NCI-H2107 (cell line): ENCODE data around the gene AXIN2.
"Not testable (repeated sequence)": the region's sequence is repeated elsewhere in the genome, so short reads cannot be mapped to it uniquely, and the experiment has no call there.

Source experiments
- DNase-seq: peaks from one replicate; lab custom pipeline; 2025; lab: John Stamatoyannopoulos, UW

Gene AXIN2

DNA sequence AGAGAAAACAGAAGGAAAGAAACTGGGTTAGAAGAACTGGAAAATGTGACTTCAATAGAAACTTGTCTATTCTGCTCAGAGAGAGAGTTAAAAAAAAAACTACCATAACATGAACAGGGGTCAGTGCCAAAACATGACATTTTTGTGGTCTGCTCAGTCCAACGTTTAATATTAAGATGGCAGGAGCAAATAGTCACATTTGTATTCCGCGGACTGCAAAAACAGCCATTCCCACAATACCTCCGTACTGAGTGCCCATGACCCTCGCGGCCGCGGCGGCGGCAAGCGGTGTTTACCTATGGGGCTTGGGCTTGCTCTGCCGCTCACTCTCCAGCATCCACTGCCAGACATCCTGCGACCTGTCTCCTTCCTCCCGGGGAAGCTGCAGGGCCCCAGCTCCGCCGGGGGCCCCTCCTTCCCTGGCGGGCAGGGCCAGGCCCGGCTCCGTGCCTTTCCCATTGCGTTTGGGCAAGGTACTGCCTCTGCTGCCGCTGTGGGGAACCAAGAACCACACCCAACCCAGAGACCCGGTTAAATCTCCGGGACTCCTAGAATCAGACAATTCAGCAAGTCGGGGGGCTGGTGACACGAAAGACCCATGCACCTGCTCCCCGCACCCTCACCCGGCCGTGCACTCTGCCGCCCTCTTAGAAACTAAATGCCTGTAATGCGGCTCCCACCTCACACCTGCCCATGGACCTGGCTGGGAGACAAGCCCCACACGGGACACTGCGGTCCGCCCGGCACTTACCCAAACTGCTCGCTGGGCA lies 24.7 kb downstream of the AXIN2 start:
- DNase-seq: no peak

DNA sequence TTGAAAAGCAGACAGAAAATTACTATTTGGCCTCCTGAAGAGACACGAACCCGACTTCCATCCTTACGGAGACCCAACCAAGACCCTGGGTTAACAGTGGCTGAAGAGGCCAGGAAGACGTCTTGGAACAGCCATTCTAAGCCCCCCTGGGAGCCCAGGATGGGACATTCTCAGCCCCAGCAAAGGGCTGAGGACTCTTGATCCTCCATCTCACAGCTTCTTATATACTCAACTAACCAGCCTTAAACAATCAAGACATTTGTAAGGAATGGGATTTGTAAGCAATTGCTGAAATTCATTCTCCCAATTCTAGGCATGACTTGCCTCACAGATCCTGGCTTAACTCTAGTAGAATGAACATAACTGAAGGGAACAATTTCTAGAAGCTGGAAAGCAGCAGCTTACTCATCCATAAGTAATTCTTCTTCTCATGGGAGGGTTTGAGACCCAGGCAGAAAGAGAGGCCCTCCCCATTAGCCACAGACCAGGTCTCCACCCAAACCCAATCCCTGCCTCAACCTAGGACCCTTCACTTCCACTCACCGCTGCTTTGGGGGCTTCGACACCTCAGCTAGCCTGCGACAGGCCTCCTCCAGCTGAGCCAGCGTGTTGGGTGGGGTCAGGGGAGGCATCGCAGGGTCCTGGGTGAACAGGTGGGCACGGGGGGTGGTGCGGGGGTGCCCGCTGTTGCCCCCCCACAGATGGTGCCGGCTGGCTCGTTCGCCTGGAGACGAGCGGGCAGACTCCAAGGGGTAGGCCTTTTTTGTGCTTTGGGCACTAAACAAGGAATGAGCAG lies 25.5 kb downstream of the AXIN2 start:
- no peak for DNase-seq

DNA sequence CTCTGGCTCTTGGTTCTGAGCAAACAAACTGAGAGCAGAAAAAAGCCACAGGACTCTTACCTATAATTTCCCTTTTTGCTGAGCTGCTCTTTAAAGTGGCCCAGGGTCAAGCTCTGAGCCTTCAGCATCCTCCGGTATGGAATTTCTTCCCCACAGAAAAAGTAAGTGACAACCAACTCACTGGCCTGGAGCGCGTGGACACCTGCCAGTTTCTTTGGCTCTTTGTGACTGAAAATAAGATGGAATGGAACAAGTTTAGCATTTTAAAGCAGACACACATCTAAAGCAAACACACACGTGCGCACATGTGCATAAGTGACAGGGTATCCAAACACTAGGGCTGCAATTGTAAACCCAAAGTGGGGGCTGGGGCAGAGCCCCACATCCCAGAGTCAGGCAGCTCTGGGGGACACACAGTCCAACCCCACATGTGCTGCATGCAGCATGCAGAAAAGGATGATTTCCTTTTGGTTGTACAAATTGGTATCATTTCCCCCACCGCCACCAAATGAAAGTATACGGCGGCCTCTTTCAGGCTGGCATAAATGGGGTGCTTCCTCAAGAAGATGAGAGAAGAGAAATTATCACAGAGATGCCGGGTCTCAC lies 27.5 kb downstream of the AXIN2 start:
- DNase-seq: no peak

DNA sequence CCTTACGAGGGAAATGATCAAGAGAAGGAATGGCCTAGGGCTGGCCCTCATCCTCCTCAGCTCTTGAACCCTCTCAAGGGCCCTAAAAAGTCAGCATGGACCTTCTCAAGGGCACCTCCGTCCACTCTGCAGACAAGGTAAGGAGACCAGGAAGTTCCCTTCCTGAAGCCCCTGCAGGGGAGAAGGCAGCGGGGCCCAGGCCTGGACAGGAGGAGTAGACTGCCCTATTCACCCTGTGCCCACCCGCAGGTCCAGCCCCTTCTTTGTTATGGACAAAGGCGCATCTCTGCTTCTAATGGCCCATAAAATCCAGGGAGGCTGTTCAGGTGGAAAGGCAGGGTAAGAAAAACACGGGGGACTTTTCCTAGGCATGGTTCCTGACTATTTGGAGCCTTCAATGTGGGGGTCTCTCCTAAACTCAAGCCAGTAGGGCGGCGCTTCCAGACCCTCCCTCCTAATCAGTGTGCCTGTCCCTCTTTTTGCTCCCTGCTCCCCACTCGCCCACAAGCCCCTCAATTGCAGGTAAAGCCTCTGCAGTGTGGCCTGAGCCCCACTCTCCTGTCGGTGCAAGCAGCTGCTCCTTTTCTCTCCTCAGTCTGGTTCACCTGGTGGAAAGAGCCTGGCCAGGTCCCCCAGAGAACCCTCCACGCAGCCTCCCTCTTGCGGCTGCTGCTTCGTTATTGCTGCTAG lies 28.2 kb downstream of the AXIN2 start:
- DNase-seq: no peak

DNA sequence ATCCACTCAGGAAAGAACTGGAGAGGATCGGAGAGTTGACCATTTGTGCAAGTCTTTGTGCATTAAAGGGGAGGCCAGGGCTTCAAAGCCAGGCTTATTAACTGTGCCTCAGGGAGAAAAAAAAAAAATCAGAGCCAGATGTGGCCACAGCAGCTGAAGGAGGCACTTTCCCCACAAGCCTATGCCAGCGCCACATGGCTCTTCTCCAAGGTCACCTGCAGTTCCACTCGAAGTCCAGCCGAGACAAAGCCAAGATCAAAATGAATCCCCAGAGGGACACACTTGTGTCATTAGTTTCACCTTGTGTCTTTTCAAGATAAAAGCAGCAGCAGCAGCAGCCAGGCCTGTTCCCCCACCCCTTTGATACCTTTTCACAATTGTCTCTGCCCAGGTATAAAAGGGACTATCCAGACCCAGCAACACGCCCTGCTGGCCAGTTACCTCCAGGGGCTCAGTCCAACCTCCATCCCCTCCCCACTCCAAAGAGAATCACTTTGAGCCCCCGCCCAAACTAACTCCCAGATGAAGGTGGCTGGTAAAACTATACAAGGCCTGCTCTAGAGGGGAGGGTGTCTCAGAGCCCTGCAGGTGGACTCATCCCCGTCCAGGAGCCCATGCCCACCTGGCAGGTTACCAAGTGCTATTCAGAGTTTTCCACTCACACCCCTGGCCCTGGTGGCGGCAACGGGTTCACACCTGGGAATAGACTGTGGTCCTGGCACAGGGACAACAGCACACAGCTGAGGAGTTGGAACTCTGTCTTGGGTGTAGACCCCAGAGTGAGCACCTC lies 29.2 kb downstream of the AXIN2 start:
- no peak for DNase-seq

DNA sequence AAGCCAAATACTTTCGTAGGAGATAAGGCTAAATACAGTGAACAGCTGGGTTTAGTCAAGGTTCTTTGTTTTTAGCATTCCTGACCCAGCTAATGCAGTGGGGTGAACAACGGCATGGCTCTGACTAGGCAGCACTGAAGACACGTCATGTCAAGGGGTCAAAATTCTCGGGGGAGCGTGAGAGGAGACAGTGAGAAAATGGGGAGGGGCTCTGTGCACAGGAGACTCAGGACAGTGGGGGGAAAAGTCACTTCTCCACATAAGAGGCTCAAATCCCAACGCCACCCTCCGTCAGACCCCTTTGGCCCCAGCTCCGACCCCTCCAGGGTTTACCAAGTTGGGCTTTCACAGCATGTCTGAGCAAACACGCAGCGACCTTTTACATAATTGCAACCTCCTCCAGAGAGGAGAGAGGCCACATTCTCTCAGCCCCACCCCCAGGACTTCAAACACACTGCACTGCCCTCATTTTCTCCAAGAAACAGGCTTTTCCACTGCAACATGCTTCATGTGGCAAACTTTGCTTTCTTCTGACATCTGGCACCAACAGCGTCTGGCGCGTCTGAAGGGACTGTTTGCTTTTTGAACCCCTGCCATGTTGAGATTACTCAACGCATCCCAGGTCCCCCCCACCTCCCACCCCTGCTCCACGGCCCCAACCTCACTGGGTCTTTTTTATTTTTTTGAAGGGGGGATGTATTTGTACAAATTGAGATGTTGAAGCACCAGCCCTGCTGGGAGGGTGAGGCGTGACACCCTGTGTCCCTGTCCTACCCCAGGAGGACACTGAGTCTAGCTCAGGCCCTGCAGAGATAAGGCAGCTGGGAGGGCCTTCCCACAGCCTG lies 30.0 kb downstream of the AXIN2 start:
- no peak for DNase-seq

DNA sequence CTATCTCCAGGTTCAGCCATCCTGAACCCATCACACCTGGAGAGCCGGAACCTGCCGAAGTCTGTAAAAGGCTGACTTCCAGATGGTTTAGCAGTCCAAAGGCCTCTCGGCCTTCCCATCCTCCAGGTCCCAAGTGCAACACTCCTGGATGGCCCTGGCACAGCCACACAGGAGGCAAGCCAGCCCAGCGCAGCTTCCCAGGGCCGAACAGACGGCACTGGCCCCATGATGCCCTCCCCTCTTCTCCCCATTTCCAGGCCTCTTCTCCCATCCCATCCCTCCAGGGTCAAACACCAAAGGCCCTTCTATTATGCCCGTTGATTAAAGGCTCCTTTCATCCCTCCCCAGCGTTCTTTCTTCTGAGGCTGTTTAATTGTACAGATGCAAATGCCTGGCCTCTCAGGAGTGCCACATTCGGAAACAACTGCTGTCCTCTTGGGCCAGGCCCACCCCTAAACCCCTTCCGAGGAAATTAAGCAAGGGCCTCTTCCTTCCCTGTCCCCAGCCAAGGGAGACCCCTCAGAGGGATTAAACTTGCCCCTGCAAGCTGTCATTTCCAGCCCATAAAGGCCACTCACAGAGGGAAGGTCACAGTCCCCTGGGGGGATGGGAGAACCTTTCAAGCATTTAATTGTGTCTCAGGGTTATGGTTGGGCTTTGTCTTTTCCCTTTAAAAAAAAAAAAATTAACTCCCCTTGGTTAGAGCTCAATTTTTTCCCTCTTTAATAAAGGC lies 30.8 kb downstream of the AXIN2 start:
- DNase-seq: no peak

DNA sequence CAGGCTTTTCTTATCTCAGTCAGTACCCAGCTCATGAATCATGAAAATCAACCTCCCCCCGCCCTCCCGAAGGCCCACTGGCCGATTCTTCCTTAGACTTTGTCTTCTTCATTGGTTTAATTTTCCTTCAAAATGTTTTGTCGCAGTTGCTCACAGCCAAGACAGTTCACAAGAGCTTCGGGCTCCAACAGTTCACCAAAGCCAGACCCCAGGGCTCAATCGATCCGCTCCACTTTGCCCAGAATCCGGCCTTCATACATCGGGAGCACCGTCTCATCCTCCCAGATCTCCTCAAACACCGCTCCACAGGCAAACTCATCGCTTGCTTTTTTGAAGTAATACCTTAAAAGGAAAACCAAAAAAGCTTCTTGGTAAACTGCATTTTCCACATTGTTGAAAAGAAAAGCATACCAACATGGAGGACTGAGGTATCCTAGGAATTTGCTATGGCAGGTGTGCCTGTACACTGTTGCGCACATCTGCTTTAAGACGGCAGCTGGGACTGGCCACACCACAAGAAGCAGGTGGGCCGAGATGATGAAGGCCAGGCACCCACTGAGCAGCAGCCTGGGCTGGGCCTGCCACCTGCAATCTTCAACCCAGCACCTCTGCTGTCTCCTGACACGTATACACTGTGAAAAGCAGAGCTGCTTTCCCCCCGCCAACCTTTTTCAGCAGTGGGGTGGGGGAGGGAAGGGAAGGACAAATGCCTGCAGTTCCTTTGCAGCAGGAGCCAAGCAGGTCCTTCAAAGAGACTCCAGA lies 31.5 kb downstream of the AXIN2 start:
- no peak for DNase-seq

DNA sequence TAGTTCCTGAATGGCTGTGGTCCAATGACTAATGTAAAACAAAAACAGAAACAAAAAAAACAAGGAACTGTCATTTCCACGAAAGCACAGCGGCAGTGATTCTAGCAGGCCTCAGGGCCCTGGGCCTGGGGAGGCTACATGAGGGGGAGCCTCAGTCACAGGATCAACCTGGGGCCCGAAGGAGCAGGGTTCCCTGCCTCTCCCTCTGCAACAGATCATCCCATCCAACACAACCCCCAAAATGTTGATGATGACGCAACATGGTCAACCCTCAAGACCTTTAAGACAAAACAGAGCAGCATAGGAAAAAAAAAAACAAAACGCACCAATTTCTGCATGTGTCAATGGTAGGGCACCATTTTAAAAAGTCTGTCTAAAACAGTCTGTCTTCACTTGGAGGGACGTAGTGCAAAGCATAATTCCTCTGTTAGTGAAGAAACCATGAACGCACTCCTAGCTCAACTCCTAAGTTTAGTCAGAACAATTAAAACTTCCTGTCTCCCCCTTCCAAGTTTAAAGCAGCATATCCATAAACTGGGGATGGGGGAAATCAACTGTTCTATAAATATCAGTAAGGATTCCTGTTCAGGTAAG lies 32.3 kb downstream of the AXIN2 start:
- DNase-seq: no peak

DNA sequence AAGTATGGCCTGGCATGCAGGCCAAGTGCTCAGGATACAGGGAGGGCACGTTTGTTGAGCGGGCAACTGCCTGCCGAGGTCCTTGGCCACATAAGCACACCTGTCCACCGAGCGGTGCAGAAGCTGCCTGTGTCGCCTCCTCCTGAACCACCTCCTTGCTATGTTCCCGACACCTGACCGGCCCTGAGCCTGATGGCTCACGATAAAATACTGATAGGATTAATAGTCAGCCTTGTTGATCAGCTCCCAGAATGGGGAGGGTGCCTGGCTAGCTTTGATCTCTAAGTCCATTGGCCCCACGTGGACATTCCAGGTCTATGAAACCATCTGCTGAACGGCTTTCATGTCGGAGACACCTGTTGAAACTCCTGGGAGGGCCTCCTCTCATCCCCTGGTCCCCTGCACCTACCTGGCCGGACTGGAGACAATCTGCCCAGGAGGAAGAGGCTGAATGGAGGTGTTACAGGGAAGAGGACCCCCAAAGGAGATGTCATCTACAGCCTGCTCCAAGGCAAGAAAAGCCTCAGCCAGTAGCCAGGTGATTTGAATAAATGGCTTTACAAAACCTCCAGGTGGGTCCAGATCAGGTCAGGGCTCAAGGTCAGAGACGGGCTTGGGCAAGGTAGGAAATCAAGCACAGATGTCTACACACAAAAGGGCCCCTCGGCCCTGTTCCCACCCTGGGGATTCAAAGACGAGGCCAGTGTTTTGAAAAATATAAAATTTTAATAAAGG lies 33.4 kb downstream of the AXIN2 start:
- DNase-seq: no peak

DNA sequence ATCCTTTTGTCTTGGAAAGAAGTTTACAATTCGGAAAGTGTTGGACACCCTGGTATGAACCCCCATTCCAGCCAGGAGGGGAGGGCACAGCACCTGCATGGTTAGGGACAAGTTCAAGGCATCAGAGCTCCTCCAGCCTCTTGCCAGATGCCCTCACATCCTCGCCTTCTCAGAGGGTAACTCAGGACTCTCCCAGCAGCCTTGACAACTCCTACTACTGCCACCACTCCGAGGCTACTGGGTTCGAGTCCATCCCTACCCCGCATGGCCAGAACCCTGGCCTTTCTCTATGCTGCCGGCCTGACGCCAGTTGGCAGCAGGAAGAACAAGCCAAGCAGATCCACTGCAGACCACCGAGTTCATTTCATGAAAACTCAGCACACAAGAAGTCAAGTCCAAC lies 34.1 kb downstream of the AXIN2 start:
- DNase-seq: no peak

DNA sequence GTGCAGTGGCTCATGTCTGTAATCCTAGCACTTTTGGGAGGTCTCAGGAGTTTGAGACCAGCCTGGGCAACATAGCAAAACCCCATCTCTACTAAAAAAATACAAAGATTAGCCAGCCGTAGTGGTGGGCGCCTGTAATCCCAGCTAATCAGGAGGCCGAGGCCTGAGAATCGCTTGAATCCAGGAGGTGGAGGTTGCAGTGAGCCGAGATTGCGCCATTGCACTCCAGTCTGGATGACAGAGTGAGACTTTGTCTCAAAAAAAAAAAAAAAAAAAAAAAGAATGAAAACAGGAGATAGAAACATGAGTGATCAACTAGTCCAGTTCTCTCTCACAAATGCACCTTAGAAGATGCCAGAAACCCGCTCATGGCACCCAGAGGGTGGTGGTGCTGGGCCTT lies 34.6 kb downstream of the AXIN2 start:
- not testable (repeated sequence) for DNase-seq

DNA sequence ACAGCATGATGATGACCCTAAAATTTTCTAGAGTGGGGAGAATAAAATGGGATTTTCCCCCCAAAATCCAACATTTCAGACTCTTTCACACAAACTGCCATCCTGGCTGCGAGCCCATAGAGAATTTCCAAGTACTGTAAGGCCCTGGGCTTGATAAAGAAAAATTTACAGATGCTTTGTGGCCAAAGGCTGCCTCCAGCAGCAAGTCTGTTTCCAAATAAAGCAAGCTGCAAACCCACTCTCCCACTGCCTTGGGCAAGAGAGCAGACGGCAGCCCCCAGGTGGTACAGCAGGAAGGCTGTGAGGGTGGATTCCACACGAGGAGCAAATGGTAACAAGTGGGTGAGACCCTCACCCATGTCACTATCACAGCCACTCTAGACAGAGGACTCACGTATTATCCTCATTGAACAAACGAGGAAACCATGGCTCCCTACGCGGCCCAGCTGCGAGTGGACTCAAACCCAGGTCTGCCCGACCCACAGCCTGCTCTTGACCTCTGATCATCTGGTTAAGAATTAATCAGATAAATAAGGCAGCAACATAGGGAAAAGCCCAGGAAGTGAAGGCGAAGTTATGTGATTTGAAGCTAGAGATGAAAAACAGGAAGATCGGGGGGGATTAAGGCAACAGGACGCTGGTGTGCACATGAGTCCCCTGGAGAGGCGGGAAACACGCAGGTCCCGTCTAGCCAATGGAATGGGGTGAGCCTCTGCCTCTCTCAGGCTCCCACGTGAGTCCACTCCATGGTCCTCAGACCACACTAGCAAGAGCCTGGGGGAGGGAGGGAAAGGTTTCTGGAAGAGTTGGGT lies 37.4 kb downstream of the AXIN2 start:
- DNase-seq: no peak

DNA sequence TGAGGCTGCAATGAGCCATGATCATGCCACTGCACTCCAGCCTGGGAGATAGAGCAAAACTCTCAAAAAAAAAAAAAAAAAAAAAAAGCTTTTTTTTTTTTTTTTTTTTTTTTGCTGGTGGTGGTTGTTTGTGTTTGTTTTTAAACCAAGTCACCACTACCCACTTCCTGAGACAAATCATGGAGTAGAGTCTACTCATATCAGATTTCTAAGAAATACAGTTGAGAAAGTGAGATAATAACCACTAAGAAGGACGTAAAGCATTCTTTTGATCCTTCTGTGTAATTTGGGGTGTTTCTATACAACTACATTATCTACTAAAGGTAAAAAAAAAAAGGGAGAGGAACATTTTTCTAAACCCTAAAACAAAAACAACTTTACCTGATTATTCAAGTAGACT lies 38.0 kb downstream of the AXIN2 start:
- no peak for DNase-seq

DNA sequence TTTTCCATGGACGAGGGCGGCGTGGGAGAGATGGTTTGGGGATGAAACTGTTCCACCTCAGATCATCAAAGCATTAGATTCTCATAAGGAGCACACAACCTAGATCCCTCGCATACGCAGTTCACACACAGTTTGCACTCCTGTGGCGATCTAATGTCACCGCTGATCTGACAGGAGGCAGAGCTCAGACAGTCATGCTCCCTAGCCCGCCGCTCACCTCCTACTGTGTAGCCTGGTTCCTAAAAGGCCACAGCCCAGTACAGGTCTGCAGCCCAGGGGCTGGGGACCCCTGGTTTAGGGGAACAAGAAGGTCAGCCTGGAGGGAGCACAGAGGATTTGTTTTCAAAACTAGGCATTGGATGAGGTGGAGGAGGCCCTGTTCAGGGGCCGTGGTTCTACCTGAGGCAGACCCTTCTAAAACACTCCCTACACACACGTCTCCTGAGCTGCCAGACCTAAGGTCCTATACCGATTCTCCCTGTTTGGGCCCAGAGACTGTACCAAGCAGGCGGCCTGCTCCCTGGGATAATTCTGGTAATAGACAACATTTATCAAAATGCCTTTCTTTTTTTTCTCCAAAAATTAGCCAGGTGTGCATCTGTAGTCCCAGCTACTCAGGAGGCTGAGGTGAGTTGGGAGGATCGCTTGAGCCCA lies 38.6 kb downstream of the AXIN2 start:
- no peak for DNase-seq

DNA sequence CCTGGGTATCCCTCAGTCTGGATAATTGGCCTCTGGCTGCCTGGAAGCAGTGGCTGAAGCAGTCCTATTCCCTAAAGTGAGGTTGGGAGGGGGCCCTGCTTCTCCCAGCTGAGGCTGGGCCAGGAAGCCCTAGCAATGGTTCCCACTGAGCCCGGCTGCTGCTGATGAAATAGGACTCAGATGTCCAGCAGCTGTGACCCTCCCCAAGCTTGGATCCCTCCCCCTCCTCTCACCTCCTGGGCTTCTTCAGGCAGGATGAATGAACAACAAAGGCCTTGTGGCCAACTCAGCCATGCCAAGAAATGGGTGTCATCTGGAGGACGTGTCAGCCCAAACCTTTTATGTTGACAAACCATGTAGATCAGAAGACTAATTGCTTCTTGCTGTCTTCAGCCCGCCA lies 42.0 kb downstream of the AXIN2 start:
- no peak for DNase-seq

DNA sequence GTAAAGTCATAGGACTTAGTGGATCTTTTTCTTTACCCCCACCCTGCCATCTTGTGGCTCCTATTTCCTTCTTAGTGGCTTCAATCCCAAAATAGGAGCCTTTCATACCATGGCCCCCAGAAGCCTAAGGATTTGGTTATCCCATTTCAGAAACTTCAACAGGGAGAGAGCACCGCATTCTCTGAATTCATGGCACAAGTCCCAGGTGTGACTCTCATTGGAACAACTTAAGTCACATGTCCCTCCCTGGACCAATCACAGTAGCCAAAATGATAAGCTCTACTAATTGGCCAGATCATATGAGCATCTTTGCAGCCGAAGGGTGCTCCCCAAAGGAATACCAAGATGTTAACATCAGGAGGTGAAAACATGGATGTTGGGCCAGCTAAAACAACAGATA lies 43.2 kb downstream of the AXIN2 start:
- no peak for DNase-seq
